Effector memory CD4-positive, alpha-beta T cell (primary cell): ENCODE results near the gene TNFSF18.

ENCODE experiments used
- DNase-seq, 3 donors: peaks; one replicate each; pipeline ENCODE4 v3.0.0-alpha.2; 2020
- H3K27ac ChIP-seq: 2 replicates; pipeline ENCODE4 v1.7.0; 2013; ENCODE audit warnings: mild to moderate bottlenecking, low read length, moderate library complexity; ENCODE audit not compliant: insufficient read depth, poor library complexity, severe bottlenecking
- H3K27me3 ChIP-seq: replicated peaks from 2 replicates; pipeline ENCODE4 v1.7.0; 2013; ENCODE audit warnings: mild to moderate bottlenecking, low read length; ENCODE audit not compliant: insufficient read depth, control insufficient read depth, poor library complexity, severe bottlenecking
- H3K36me3 ChIP-seq: 2 replicates; pipeline ENCODE4 v1.7.0; 2013; ENCODE audit warnings: mild to moderate bottlenecking, low read length, moderate library complexity; ENCODE audit not compliant: control insufficient read depth, insufficient read depth
- H3K4me1 ChIP-seq: 2 replicates; pipeline ENCODE4 v1.7.0; 2013; ENCODE audit warnings: low read length, mild to moderate bottlenecking; ENCODE audit not compliant: control insufficient read depth, insufficient read depth, poor library complexity, severe bottlenecking
- H3K4me3 ChIP-seq: 2 replicates; pipeline ENCODE4 v1.7.0; 2013; ENCODE audit warnings: low read length, low read depth, mild to moderate bottlenecking; ENCODE audit not compliant: insufficient read depth, poor library complexity, severe bottlenecking
- H3K9me3 ChIP-seq: 2 replicates; pipeline ENCODE4 v1.7.0; 2013; ENCODE audit warnings: mild to moderate bottlenecking, low read length, moderate library complexity; ENCODE audit not compliant: control insufficient read depth

The TNFSF18 gene

DNA sequence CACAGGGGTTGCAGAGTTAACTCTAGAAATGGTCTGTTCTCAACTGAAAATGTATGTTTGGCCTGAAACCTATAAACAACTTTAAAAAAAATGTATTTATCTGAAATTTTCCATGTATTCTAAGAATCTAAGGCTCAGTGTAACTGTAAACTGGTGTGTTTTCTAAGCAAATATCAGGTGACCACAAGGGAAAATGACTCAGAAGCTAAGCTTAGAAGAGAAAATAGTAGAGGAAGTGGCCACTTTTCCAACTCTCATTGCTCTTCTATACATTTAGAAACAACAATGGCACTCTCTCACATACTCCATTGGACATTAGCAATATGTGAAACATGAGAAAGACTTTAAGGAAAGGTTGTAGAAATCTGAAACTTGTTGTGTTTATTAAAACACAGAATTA, 7.5 kb downstream of the TNFSF18 start:
- no peak for DNase-seq

DNA sequence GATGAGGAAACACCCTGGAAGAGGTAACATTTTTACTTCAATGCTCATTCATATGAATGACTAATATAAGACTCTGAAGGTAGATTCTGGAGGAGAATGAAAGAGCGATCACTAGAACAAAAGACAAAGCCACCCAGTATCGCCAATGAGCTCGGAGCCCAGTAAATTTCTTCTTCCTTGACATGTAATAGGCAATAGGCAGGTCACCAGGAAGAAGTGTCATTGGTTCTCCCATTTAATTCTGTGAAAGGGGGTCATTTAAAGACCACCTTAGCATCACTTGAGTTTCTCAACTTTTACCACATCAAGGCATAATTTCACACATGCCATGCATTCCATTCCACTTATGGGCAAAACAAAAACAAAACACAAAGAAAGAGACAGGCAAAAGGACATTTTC, 7.9 kb downstream of the TNFSF18 start:
- Histone ChIP-seq H3K4me3 (no peak overlapping the region), H3K4me1 (peaks cover 5% of the 10 kb centered on the region), H3K9me3 (no peaks in the 10 kb centered on the region), H3K36me3 (no peaks in the 10 kb centered on the region), H3K27me3 (no peaks in the 10 kb centered on the region), H3K27ac (no peak overlapping the region)
- DNase-seq: no peak

More for the DNA sequence above, 7.5 kb downstream of the TNFSF18 start:
- Histone ChIP-seq H3K27me3 (no peaks in the 10 kb centered on the region), H3K4me3 (no peak overlapping the region), H3K4me1 (peaks cover 5% of the 10 kb centered on the region), H3K27ac (no peak overlapping the region), H3K36me3 (no peaks in the 10 kb centered on the region), H3K9me3 (no peaks in the 10 kb centered on the region)

DNA sequence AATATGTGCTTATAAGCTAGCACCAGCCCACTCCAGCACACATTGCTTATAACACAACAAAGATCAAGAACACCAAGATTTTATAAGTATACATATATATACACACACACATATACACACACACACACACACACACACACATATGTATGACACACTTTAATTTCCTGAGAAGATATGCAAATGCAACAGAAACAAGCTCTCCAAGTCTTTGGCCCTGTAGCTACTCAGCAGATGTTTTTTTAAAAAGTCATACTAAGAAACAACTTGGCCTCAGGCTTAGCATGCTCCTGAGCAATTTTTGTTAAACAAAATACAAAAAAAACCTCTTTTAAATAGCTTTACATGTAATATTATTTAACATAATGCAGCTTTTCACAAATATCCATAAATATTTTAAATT, 11.1 kb downstream of the TNFSF18 start:
- no peak for DNase-seq
- Histone ChIP-seq H3K4me3 (no peak overlapping the region), H3K4me1 (peaks cover 5% of the 10 kb centered on the region), H3K36me3 (no peaks in the 10 kb centered on the region), H3K9me3 (no peaks in the 10 kb centered on the region), H3K27ac (no peak overlapping the region), H3K27me3 (no peaks in the 10 kb centered on the region)

DNA sequence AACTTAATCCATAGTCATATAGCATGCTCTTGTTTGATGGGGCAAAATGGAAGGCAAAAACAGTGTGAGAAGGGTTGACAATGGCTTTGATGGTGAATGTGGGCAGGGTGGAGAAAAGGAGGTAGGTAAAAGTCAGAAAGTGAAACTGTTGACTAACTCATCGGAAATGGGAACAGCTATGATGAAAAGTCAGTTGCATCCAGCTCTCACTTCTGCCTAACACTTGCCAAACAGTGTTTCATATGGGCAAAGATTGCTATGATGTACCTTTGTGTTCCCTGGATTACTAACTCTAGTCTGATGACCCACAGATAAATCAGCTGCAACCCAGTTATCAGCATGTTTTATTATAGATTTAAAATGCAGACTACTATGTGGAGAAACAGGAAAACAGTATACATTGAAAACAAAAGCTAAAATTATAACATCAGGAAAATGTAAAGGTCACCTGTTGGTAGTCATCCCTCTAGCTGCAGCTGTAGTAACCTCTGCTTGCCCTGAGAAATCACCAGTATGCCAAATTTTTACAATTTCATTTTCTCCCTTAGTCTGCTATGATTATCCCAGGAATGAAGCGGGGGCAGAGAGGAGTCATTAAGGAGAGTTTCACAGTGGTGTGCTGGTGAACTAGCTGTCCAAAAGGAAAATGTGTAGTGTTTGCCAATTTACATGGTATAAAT, 11.7 kb downstream of the TNFSF18 start:
- H3K27ac ChIP-seq: no peak overlapping the region
- no peak for DNase-seq
- H3K4me3 ChIP-seq: no peak overlapping the region
- no peaks in the 10 kb centered on the region for H3K27me3 ChIP-seq
- no peaks in the 10 kb centered on the region for H3K9me3 ChIP-seq
- peaks cover 5% of the 10 kb centered on the region for H3K4me1 ChIP-seq
- H3K36me3 ChIP-seq: no peaks in the 10 kb centered on the region

GRCh38 chr1:173024543-173024942, 26.2 kb downstream of the TNFSF18 start:
- Histone ChIP-seq H3K9me3 (no peaks in the 10 kb centered on the region), H3K4me3 (no peak overlapping the region), H3K36me3 (no peaks in the 10 kb centered on the region)

GRCh38 chr1:173023343-173023742, 27.4 kb downstream of the TNFSF18 start:
- Histone ChIP-seq H3K9me3 (no peaks in the 10 kb centered on the region), H3K27ac (no peak overlapping the region), H3K4me3 (no peak overlapping the region), H3K27me3 (no peaks in the 10 kb centered on the region), H3K4me1 (no peaks in the 10 kb centered on the region), H3K36me3 (no peaks in the 10 kb centered on the region)
- no peak for DNase-seq

More at GRCh38 chr1:173024543-173024942, 26.2 kb downstream of the TNFSF18 start:
- H3K27me3 ChIP-seq: no peaks in the 10 kb centered on the region
- no peaks in the 10 kb centered on the region for H3K4me1 ChIP-seq
- no peak overlapping the region for H3K27ac ChIP-seq
- DNase-seq: no peak

DNA sequence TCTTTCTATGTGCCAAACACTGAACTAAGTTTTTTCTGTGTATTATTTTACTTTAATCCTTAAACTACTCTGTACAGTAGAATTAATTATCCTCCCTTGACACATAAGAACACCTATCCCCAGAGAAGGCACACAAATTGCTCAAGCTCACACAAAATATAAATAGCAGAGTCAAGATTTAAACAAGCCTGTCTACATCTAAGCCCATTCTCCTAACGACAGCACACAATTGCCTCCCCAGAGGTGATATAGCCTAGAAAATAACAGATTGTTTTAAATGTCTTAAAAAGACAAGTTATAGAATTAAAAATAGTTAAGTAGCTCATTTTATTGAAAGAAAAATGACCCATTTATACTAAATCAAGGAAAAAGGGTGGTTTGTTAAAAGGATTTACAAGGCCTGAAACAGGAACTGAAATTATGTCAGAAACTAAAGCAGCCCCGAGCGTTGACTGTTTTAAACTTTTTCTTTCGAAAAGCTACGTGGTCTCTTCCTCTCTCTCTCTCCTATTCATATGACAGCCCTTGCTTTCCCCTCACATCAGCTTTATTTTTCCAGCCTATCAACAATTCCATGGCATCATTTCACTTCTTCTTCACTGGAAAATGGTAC, 30.5 kb downstream of the TNFSF18 start:
- no peaks in the 10 kb centered on the region for H3K4me1 ChIP-seq
- no peak overlapping the region for H3K27ac ChIP-seq
- H3K9me3 ChIP-seq: no peaks in the 10 kb centered on the region
- H3K36me3 ChIP-seq: no peaks in the 10 kb centered on the region
- no peaks in the 10 kb centered on the region for H3K27me3 ChIP-seq
- H3K4me3 ChIP-seq: no peak overlapping the region
- DNase-seq: no peak

GRCh38 chr1:173017792-173018191, 32.9 kb downstream of the TNFSF18 start:
- Histone ChIP-seq H3K4me3 (no peak overlapping the region), H3K4me1 (no peaks in the 10 kb centered on the region), H3K9me3 (no peaks in the 10 kb centered on the region), H3K27me3 (no peaks in the 10 kb centered on the region), H3K27ac (no peak overlapping the region), H3K36me3 (no peaks in the 10 kb centered on the region)
- DNase-seq: no peak

GRCh38 chr1:173016419-173016818, 34.3 kb downstream of the TNFSF18 start:
- DNase-seq: no peak
- H3K4me3 ChIP-seq: no peak overlapping the region
- H3K36me3 ChIP-seq: no peaks in the 10 kb centered on the region
- H3K27ac ChIP-seq: no peak overlapping the region
- no peaks in the 10 kb centered on the region for H3K4me1 ChIP-seq
- no peaks in the 10 kb centered on the region for H3K9me3 ChIP-seq
- H3K27me3 ChIP-seq: no peaks in the 10 kb centered on the region

GRCh38 chr1:173015629-173016028, 35.1 kb downstream of the TNFSF18 start:
- Histone ChIP-seq H3K4me3 (no peak overlapping the region), H3K27me3 (no peaks in the 10 kb centered on the region), H3K27ac (no peak overlapping the region), H3K9me3 (no peaks in the 10 kb centered on the region), H3K4me1 (no peaks in the 10 kb centered on the region), H3K36me3 (no peaks in the 10 kb centered on the region)
- DNase-seq: no peak
